ENCODE results near the gene DFFB. TPM values are rescaled to one million over a fixed set of nuclear protein-coding genes. Genes with fewer than 3 reads are reported as not detected.

The DFFB gene
- total and polyA plus RNA-seq, 2 of the 13 experiments (the other 11 are each of a cell fraction or from before 2014, with no cell fraction given), result 4.6 to 9.3 TPM

- TF ChIP-seq MYPOP (CRISPR knock-in tag; IDR thresholded peaks at IDR 0.05) (no peak), ZNF629 (CRISPR knock-in tag; conservative IDR thresholded peaks at IDR 0.05) (no peak), SCMH1 (CRISPR knock-in tag; IDR thresholded peaks at IDR 0.05; ENCODE audit: borderline replicate concordance) (no peak), ZBTB37 (CRISPR knock-in tag; IDR thresholded peaks at IDR 0.05) (no peak), IRF9 (CRISPR knock-in tag; IDR thresholded peaks at IDR 0.05; ENCODE audit: borderline replicate concordance) (no peak), ZNF503 (CRISPR knock-in tag; IDR thresholded peaks at IDR 0.05) (no peak)
Measured at GRCh38 chr1:3822421-3822820, 34.9 kb upstream of the DFFB start (continued).

GRCh38 chr1:3824650-3825049 lies 32.6 kb upstream of the DFFB start:
- no peaks in the 10 kb centered on the region for H3K27me3 ChIP-seq (ENCODE audit: control insufficient read depth in 1 of 2, insufficient read depth in 2 of 2, low read length in 2 of 2)
- intact Hi-C loops (cut with micrococcal nuclease; ENCODE audit: unreplicated experiment), result no loop called here
- ChIA-PET POLR2A (no interaction called here), CTCF (ENCODE audit: low intra/inter-chr PET ratio, low total read pairs) (no interaction called here)
- H3K9ac ChIP-seq (ENCODE audit: insufficient read depth, low read depth, low read length), result no peak overlapping the region
- H3K4me1 ChIP-seq (ENCODE audit: insufficient read depth, low read length), result no peaks in the 10 kb centered on the region
- 76% methylated on average over 8 of the region's 8 CpGs for WGBS (ENCODE audit: low lambda C conversion rate)
- ATAC-seq (no peak), DNase-seq (ENCODE audit: low spot score) (no peak), FAIRE-seq (no peak)
- no TSS peak for BruUV-seq (replicated peaks)
- H3K9me3 ChIP-seq (ENCODE audit: low read length), result no peaks in the 10 kb centered on the region
- no peak overlapping the region for H3K27ac ChIP-seq (ENCODE audit: extremely low read length, insufficient read depth, low read length)
- peaks cover 15 to 52% of the 10 kb centered on the region in 2 experiments; a peak in 4 of 5 replicates for H3K36me3 ChIP-seq (replicated peaks in 1 of 2; ENCODE audit: control insufficient read depth in 1 of 2, insufficient read depth in 2 of 2, low read length in 2 of 2)
- no peak for TF ChIP-seq CREB1 (IDR thresholded peaks at IDR 0.05)
- TF ChIP-seq CREB1 (CRISPR knock-in tag; IDR thresholded peaks at IDR 0.05), result no peak
- no peak for TF ChIP-seq BHLHE40 (IDR thresholded peaks at IDR 0.05; ENCODE audit: low read length)
- no peak for TF ChIP-seq ZNF34 (CRISPR knock-in tag; IDR thresholded peaks at IDR 0.05; ENCODE audit: borderline replicate concordance)
- TF ChIP-seq ZNF616 (CRISPR knock-in tag; IDR thresholded peaks at IDR 0.05; ENCODE audit: low read depth), result no peak
- no peak for TF ChIP-seq ZNF724P (CRISPR knock-in tag; IDR thresholded peaks at IDR 0.05; ENCODE audit: borderline replicate concordance)
- no peak for TF ChIP-seq ZNF451 (CRISPR knock-in tag; IDR thresholded peaks at IDR 0.05)
- TF ChIP-seq MIXL1 (CRISPR knock-in tag; IDR thresholded peaks at IDR 0.05), result no peak
- no peak for TF ChIP-seq ZNF326 (CRISPR knock-in tag; IDR thresholded peaks at IDR 0.05; ENCODE audit: borderline replicate concordance)
- TF ChIP-seq ZKSCAN8 (CRISPR knock-in tag; IDR thresholded peaks at IDR 0.05; ENCODE audit: borderline replicate concordance), result no peak
- in situ Hi-C loops (cut with HindIII; ENCODE audit: extremely low pct_ligation_motif_present, low pct_unique_long_range_greater_than_20kb), result no loop called here
- no peak overlapping the region for H2AFZ ChIP-seq (ENCODE audit: low read length)
- no peak overlapping the region for H3K4me2 ChIP-seq (ENCODE audit: low read depth, low read length)
- H3K4me3 ChIP-seq (replicated peaks in 1 of 3; ENCODE audit: insufficient read depth in 1 of 3, low read depth in 2 of 3, low read length in 3 of 3), result no peak overlapping the region
- no peaks in the 10 kb centered on the region for H3K79me2 ChIP-seq (ENCODE audit: insufficient read depth, low read length)
- H4K20me1 ChIP-seq (ENCODE audit: insufficient read depth, low read length), result no peaks in the 10 kb centered on the region

Measured in HepG2 (cell line).